Uterus (tissue), 4 donors: ENCODE results near the gene PCK2. TPM values are rescaled to one million over a fixed set of nuclear protein-coding genes. Genes with fewer than 3 reads are reported as not detected.

Experiments
- DNase-seq, 2 donors: peaks; one replicate each; pipeline ENCODE4 v3.0.0-alpha.2; 2019 to 2020
- H3K27ac ChIP-seq, 2 donors: fragments of 200-600 bp; sonication (generic); 1 replicate in 1 of 2; 2 replicates in 1 of 2; pipeline ENCODE4 v1.5.1; 2016 to 2018
- H3K27me3 ChIP-seq, 2 donors: fragments of 200-600 bp; sonication (generic); one replicate each; pipeline ENCODE4 v1.5.1; 2018 to 2019; ENCODE audit warnings: control low read depth in 1 of 2
- H3K36me3 ChIP-seq, 2 donors: fragments of 200-600 bp; sonication (generic); one replicate each; pipeline ENCODE4 v1.5.1; 2019; ENCODE audit warnings: control low read depth in 1 of 2
- H3K4me1 ChIP-seq, 2 donors: fragments of 200-600 bp; sonication (generic); one replicate each; pipeline ENCODE4 v1.5.1; 2018 to 2019; ENCODE audit warnings: control low read depth in 1 of 2
- H3K4me3 ChIP-seq, 2 donors: fragments of 200-600 bp; sonication (generic); 1 replicate in 1 of 2; 2 replicates in 1 of 2; pipeline ENCODE4 v1.5.1; 2018 to 2019; ENCODE audit warnings: mild to moderate bottlenecking in 1 of 2
- H3K9me3 ChIP-seq, 2 donors: fragments of 200-600 bp; sonication (generic); one replicate each; pipeline ENCODE4 v1.5.1; 2019; ENCODE audit warnings: control low read depth in 1 of 2
- POLR2A ChIP-seq, 2 donors: fragments of 450-650 bp; IDR thresholded peaks; one replicate each; pipeline ENCODE4 v1.6.1; 2016; ENCODE audit warnings: antibody characterized with exemption in 2 of 2, mild to moderate bottlenecking in 1 of 2, moderate library complexity in 1 of 2
- intact Hi-C: fragments of 100-400 bp; cut with DNase I; formaldehyde crosslinking; loops from one replicate; pipeline ENCODE4 v1.15.1; 2023; ENCODE audit warnings: low total_unique reads
- total RNA-seq, 4 donors: library from RNA; depleted of rRNA in 3 of 4; stranded (reverse); fragments of >200 nt in 3 of 4; gene quantifications; one replicate each; pipeline versions ENCODE4 v1.1.0 to v1.2.4, GENCODE V29; 2014 to 2023
- TF ChIP-seq, protein P1 (sequence below), 4 experiments: fragments of 200-600 bp in 2 of 4; fragments of 450-650 bp in 2 of 4; sonication (generic) in 2 of 4; IDR thresholded peaks; one replicate each; pipeline ENCODE4 v1.5.1; 2016 to 2019; ENCODE audit warnings: antibody characterized with exemption in 4 of 4, mild to moderate bottlenecking in 2 of 4, moderate library complexity in 1 of 4
- donor health status: DM: yes; HTN: yes; CAD: no.

The PCK2 gene
- total RNA-seq, 4 donors from 2014 or later: 13.1 to 19.4 (median 15.1) TPM; not detected in 1

DNA sequence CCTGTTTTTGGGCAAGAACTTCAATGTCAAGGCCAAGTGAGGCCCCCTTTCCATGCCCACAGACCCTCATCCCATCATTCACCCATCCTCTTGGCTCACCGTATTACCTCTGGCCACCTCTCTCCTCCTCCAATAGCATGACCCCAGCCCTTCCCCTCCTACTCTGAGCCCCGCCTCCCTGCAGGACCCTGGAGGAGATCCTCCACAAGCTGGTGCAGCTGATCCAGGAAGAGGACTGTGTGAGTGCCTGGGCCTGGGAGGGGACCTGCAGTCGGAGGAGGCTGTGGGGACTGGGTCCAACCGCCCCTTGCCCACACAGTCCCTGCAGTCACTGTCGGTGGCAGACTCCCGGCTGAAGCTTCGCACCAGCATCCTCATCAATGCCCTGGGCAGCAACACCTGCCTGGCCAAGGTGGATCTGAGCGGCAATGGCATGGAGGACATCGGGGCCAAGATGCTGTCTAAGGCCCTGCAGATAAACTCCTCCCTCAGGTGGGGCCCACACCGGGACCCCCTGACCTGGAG is 35.1 kb upstream of the PCK2 start:
- TF ChIP-seq, protein P1, sequence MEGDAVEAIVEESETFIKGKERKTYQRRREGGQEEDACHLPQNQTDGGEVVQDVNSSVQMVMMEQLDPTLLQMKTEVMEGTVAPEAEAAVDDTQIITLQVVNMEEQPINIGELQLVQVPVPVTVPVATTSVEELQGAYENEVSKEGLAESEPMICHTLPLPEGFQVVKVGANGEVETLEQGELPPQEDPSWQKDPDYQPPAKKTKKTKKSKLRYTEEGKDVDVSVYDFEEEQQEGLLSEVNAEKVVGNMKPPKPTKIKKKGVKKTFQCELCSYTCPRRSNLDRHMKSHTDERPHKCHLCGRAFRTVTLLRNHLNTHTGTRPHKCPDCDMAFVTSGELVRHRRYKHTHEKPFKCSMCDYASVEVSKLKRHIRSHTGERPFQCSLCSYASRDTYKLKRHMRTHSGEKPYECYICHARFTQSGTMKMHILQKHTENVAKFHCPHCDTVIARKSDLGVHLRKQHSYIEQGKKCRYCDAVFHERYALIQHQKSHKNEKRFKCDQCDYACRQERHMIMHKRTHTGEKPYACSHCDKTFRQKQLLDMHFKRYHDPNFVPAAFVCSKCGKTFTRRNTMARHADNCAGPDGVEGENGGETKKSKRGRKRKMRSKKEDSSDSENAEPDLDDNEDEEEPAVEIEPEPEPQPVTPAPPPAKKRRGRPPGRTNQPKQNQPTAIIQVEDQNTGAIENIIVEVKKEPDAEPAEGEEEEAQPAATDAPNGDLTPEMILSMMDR (IDR thresholded peaks at IDR 0.05): no peak
- no peak for TF ChIP-seq POLR2A (IDR thresholded peaks at IDR 0.05)
- intact Hi-C loops: loop anchor here (5.0 kb wide), 1 partner anchor 33 kb away; the partner anchor contains the start of gene PCK2
- Histone ChIP-seq H3K9me3 (no peaks in the 10 kb centered on the region), H3K27ac (no peak overlapping the region), H3K4me1 (no peaks in the 10 kb centered on the region), H3K27me3 (no peaks in the 10 kb centered on the region), H3K36me3 (no peaks in the 10 kb centered on the region), H3K4me3 (no peak overlapping the region)
- DNase-seq: no peak

DNA sequence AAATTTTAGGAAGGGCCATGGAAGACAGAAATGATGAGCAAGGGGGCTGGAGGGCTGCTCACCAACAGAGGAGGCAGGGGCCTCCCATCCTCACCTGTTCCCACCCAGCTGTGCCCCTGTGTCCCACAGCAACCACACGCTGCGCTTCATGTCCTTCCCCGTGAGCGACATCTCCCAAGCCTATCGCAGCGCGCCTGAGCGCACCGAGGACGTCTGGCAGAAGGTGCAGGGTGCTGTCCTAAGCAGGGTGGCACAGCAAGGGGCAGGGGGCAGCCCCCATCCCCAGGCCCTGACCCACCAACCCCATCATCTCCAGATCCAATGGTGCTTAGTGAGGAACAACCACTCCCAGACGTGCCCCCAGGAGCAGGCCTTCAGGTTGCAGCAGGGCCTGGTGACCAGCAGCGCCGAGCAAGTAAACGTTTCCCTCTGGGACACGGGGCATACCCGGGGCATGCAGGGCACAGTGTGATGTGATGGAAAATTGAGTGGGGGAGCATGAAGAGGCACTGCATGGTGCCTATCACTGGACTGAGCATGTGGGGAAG is 34.2 kb upstream of the PCK2 start:
- intact Hi-C loops: loop anchor here (5.0 kb wide), 1 partner anchor 32 kb away; the partner anchor contains the start of gene PCK2
- no peak for DNase-seq
- Histone ChIP-seq H3K9me3 (no peaks in the 10 kb centered on the region), H3K27ac (no peak overlapping the region), H3K4me1 (no peaks in the 10 kb centered on the region), H3K4me3 (no peak overlapping the region), H3K27me3 (no peaks in the 10 kb centered on the region), H3K36me3 (no peaks in the 10 kb centered on the region)
- TF ChIP-seq POLR2A (IDR thresholded peaks at IDR 0.05): no peak
- TF ChIP-seq, protein P1 (IDR thresholded peaks at IDR 0.05): no peak

DNA sequence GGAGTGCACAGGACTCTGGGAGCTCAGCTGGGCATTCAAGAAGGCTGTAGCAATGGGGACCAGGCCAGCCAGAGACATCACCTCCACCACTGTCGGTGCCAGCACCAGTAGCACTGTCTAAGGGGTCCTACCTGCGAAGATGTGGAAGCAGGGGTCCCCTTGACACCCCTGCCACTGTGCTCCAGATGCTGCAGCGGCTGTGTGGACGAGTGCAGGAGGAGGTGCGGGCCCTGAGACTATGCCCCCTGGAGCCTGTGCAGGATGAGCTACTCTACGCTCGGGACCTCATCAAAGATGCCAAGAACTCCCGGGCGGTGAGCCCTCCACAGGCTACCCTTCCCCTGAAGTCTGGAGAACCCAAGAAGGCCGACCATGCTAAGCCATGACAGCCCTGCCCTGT is 33.7 kb upstream of the PCK2 start:
- intact Hi-C loops: no loop called here
- DNase-seq: no peak

DNA sequence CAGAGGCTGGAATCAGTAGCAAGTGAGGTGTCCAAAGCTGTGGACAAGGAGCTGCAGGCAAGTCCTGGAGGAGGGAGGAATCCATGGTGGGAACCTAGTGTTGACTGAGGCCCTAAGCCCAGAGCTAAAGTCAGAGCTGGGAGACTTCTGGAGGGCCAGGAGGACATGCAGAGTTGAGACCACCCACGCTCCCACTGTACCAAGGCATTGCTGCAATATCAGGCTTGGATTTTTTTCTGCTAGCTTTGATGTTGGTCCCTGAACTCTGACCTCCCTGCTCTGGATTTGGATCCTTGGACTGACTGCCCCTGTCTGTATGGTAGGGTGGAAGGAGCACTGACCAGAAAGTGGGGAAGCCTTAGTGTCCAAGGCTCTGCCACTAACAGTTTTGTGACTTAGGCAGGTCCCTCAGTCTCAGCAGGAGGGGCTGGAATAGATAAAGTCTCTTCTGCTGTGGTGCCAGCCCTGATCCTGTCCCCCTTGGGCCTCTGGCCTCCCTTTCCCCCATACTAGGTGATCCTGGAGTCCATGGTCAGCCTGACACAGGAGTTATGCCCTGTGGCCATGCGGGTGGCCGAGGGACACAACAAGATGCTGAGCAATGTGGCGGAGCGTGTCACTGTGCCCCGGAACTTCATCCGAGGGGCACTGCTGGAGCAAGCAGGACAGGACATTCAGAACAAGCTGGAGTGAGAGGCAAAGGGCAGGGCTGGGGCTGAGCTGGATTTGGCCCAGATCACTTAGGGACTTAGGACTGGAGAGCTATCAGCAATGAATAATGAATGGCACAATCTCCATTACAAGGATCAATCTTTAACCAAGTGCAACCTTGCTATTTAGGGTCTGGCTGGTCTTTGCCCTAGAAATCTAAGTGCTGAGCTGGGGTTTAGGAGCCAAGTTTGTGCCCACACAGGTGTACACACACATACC is 32.9 kb upstream of the PCK2 start:
- no peak for DNase-seq
- Histone ChIP-seq H3K9me3 (no peaks in the 10 kb centered on the region), H3K4me1 (no peaks in the 10 kb centered on the region), H3K27ac (no peak overlapping the region), H3K36me3 (no peaks in the 10 kb centered on the region), H3K4me3 (no peak overlapping the region), H3K27me3 (no peaks in the 10 kb centered on the region)
- intact Hi-C loops: no loop called here
- TF ChIP-seq, protein P1 (IDR thresholded peaks at IDR 0.05): no peak
- no peak for TF ChIP-seq POLR2A (IDR thresholded peaks at IDR 0.05)

More for the DNA sequence above, 33.7 kb upstream of the PCK2 start:
- Histone ChIP-seq H3K4me1 (no peaks in the 10 kb centered on the region), H3K36me3 (no peaks in the 10 kb centered on the region), H3K9me3 (no peaks in the 10 kb centered on the region), H3K27ac (no peak overlapping the region), H3K27me3 (no peaks in the 10 kb centered on the region), H3K4me3 (no peak overlapping the region)
- no peak for TF ChIP-seq POLR2A (IDR thresholded peaks at IDR 0.05)
- TF ChIP-seq, protein P1 (IDR thresholded peaks at IDR 0.05): no peak
